Measurements from ENCODE around the gene MED19. TPM values are rescaled to one million over a fixed set of nuclear protein-coding genes. Genes with fewer than 3 reads are reported as not detected.

MED19 gene
- total and polyA plus RNA-seq, 2 donors (not counting 1 experiment from before 2014, with no cell fraction given), result 9.3 to 15.0 TPM

DNA sequence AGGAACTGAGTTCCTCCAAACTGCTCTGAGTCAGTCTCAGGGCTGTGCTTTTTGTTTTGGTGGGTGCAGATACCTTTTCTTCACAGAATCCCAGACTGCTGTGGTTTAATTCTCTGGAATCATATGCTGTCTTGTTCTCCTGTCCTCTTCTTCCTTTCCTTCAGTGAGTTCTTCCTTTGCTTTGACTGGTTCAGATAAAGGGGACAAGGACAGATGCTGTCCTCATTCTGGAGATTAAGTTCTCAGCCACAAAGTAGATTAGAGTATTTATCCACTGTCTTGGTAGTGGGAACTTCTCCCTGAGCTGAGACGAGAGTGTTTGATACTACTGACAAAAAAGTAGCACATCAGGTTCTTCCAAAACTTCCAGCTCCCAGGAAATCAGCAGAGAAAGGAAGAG, 30.8 kb downstream of the MED19 start:
- intact Hi-C loops (cut with micrococcal nuclease), result no loop called here
- Histone ChIP-seq H3K4me3 (ENCODE audit: control extremely low read depth in 1 of 5, extremely low read depth in 1 of 5, insufficient read depth in 1 of 5, low read depth in 2 of 5, low read length in 4 of 5) (no peak overlapping the region), H3K27ac (ENCODE audit: low read length in 2 of 2) (no peak overlapping the region), H3K4me2 (replicated peaks; ENCODE audit: low read depth, low read length, poor library complexity, severe bottlenecking) (no peak overlapping the region), H2AFZ (ENCODE audit: insufficient read depth, low read depth, low read length, poor library complexity, severe bottlenecking) (no peak overlapping the region), H3K79me2 (ENCODE audit: control insufficient read depth, insufficient read depth, low read length) (peaks cover 95% of the 10 kb centered on the region), H3K27me3 (replicated peaks in 1 of 4; ENCODE audit: control extremely low read depth in 1 of 4, control insufficient read depth in 3 of 4, insufficient read depth in 4 of 4, low read length in 3 of 4) (no peaks in the 10 kb centered on the region), H4K20me1 (ENCODE audit: control insufficient read depth, insufficient read depth, low read length, poor library complexity, severe bottlenecking) (peaks cover 55% of the 10 kb centered on the region), H3K9ac (ENCODE audit: low read length) (no peak overlapping the region), H3K36me3 (replicated peaks in 1 of 2; ENCODE audit: control extremely low read depth in 1 of 2, control insufficient read depth in 1 of 2, extremely low read depth in 1 of 2, insufficient read depth in 2 of 2, low read length in 1 of 2) (peaks cover 12 to 55% of the 10 kb centered on the region in 2 experiments), H3K9me3 (ENCODE audit: control extremely low read depth in 1 of 3, control insufficient read depth in 2 of 3, insufficient read depth in 1 of 3, low read length in 2 of 3) (no peaks in the 10 kb centered on the region), H3K4me1 (ENCODE audit: control insufficient read depth in 2 of 2, insufficient read depth in 2 of 2, low read length in 2 of 2) (no peaks in the 10 kb centered on the region)
- WGBS (ENCODE audit: insufficient coverage), result no CpG with 5 or more reads among the region's 1 CpG
- ATAC-seq (ENCODE audit: low read depth) (no peak), DNase-seq (no peak)
- no peak overlapping the region for H3K4me3 Mint-ChIP-seq
- H3K9me3 Mint-ChIP-seq (ENCODE audit: insufficient read depth), result no peaks in the 10 kb centered on the region
- ChIA-PET CTCF (interaction anchor here (0.6 kb wide), 1 partner anchor 115 kb away, joined by 3 read pairs; no protein-coding TSS in a partner anchor), POLR2A (no interaction called here)
- H3K4me1 Mint-ChIP-seq, result peaks cover 23% of the 10 kb centered on the region
- H3K27me3 Mint-ChIP-seq, result no peaks in the 10 kb centered on the region
- no peak for TF ChIP-seq EZH2 (IDR thresholded peaks at IDR 0.05; ENCODE audit: borderline replicate concordance, insufficient read depth, low read depth, low read length, poor library complexity, severe bottlenecking)
- TF ChIP-seq, protein P1, sequence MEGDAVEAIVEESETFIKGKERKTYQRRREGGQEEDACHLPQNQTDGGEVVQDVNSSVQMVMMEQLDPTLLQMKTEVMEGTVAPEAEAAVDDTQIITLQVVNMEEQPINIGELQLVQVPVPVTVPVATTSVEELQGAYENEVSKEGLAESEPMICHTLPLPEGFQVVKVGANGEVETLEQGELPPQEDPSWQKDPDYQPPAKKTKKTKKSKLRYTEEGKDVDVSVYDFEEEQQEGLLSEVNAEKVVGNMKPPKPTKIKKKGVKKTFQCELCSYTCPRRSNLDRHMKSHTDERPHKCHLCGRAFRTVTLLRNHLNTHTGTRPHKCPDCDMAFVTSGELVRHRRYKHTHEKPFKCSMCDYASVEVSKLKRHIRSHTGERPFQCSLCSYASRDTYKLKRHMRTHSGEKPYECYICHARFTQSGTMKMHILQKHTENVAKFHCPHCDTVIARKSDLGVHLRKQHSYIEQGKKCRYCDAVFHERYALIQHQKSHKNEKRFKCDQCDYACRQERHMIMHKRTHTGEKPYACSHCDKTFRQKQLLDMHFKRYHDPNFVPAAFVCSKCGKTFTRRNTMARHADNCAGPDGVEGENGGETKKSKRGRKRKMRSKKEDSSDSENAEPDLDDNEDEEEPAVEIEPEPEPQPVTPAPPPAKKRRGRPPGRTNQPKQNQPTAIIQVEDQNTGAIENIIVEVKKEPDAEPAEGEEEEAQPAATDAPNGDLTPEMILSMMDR (IDR thresholded peaks at IDR 0.05), result no peak
- H3K27ac Mint-ChIP-seq, result no peak overlapping the region

DNA sequence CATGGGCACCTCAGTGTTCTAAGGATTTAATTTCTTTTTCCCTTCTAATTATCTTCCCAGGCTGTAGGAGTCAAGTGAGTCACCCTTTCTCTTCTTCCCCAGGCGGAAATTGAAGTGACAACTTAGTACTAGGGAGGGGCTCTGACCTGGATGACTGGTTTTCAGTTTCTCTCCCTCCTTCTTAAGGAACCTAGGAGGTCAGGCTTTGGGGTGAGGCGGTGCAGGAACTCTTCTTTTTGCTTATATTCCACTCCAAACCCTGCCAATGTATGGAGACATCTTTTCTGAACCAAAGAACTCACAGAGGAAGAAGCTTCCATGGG, 31.5 kb downstream of the MED19 start:
- peaks cover 30% of the 10 kb centered on the region for H3K4me1 Mint-ChIP-seq
- no peak overlapping the region for H3K4me3 Mint-ChIP-seq
- Histone ChIP-seq H3K9ac (ENCODE audit: low read length) (no peak overlapping the region), H3K9me3 (ENCODE audit: control extremely low read depth in 1 of 3, control insufficient read depth in 2 of 3, insufficient read depth in 1 of 3, low read length in 2 of 3) (no peaks in the 10 kb centered on the region), H3K27ac (ENCODE audit: low read length in 2 of 2) (no peak overlapping the region), H3K79me2 (ENCODE audit: control insufficient read depth, insufficient read depth, low read length) (peaks cover 96% of the 10 kb centered on the region), H2AFZ (ENCODE audit: insufficient read depth, low read depth, low read length, poor library complexity, severe bottlenecking) (no peak overlapping the region), H3K36me3 (replicated peaks in 1 of 2; ENCODE audit: control extremely low read depth in 1 of 2, control insufficient read depth in 1 of 2, extremely low read depth in 1 of 2, insufficient read depth in 2 of 2, low read length in 1 of 2) (peaks cover 12 to 54% of the 10 kb centered on the region in 2 experiments), H3K4me3 (ENCODE audit: control extremely low read depth in 1 of 5, extremely low read depth in 1 of 5, insufficient read depth in 1 of 5, low read depth in 2 of 5, low read length in 4 of 5) (no peak overlapping the region), H4K20me1 (ENCODE audit: control insufficient read depth, insufficient read depth, low read length, poor library complexity, severe bottlenecking) (peaks cover 60% of the 10 kb centered on the region), H3K4me1 (ENCODE audit: control insufficient read depth in 2 of 2, insufficient read depth in 2 of 2, low read length in 2 of 2) (no peaks in the 10 kb centered on the region), H3K4me2 (replicated peaks; ENCODE audit: low read depth, low read length, poor library complexity, severe bottlenecking) (no peak overlapping the region), H3K27me3 (replicated peaks in 1 of 4; ENCODE audit: control extremely low read depth in 1 of 4, control insufficient read depth in 3 of 4, insufficient read depth in 4 of 4, low read length in 3 of 4) (no peaks in the 10 kb centered on the region)
- no peaks in the 10 kb centered on the region for H3K9me3 Mint-ChIP-seq (ENCODE audit: insufficient read depth)
- H3K27ac Mint-ChIP-seq, result no peak overlapping the region
- ATAC-seq (ENCODE audit: low read depth) (no peak), DNase-seq (no peak)
- ChIA-PET POLR2A (no interaction called here), CTCF (no interaction called here)
- no peak for TF ChIP-seq EZH2 (IDR thresholded peaks at IDR 0.05; ENCODE audit: borderline replicate concordance, insufficient read depth, low read depth, low read length, poor library complexity, severe bottlenecking)
- TF ChIP-seq, protein P1 (IDR thresholded peaks at IDR 0.05), result no peak
- WGBS (ENCODE audit: insufficient coverage), result no CpG with 5 or more reads among the region's 2 CpGs
- intact Hi-C loops (cut with micrococcal nuclease), result no loop called here
- no peaks in the 10 kb centered on the region for H3K27me3 Mint-ChIP-seq

Data from B cell (primary cell).